ENCODE results near the gene PILRA. TPM values are rescaled to one million over a fixed set of nuclear protein-coding genes. Genes with fewer than 3 reads are reported as not detected.

PILRA gene
- total and polyA plus RNA-seq, 2 experiments from 2014 or later = 0.38 to 5.3 TPM

DNA sequence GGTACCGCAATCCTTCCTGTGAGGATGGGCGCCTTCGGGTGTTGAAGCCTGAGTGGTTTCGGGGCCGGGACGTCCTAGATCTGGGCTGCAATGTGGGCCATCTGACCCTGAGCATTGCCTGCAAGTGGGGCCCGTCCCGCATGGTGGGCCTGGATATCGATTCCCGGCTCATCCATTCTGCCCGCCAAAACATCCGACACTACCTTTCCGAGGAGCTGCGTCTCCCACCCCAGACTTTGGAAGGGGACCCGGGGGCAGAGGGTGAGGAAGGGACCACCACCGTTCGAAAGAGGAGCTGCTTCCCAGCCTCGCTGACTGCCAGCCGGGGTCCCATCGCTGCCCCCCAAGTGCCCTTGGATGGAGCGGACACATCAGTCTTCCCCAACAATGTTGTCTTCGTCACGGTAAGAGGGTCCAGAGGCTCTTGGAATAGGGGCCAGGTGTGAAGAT lies 58.0 kb downstream of the PILRA start:
- peaks cover 9% of the 10 kb centered on the region; the same call in 1 of the 2 replicates for H3K36me3 ChIP-seq (ENCODE audit: insufficient read depth)
- DNase-seq (ENCODE audit: low spot score) = no peak
- TF ChIP-seq NANOG (IDR thresholded peaks at IDR 0.05; ENCODE audit: borderline replicate concordance) = no peak
- TF ChIP-seq ZNF114 (CRISPR knock-in tag; IDR thresholded peaks at IDR 0.05) = no peak
- no peak for TF ChIP-seq EZH2phosphoT487 (IDR thresholded peaks at IDR 0.05; ENCODE audit: unreplicated experiment)
- TF ChIP-seq, protein P1, sequence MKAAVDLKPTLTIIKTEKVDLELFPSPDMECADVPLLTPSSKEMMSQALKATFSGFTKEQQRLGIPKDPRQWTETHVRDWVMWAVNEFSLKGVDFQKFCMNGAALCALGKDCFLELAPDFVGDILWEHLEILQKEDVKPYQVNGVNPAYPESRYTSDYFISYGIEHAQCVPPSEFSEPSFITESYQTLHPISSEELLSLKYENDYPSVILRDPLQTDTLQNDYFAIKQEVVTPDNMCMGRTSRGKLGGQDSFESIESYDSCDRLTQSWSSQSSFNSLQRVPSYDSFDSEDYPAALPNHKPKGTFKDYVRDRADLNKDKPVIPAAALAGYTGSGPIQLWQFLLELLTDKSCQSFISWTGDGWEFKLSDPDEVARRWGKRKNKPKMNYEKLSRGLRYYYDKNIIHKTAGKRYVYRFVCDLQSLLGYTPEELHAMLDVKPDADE (IDR thresholded peaks at IDR 0.05) = no peak
- no peak for TF ChIP-seq ZNF331 (CRISPR knock-in tag; IDR thresholded peaks at IDR 0.05; ENCODE audit: low read depth)
- TF ChIP-seq, protein P2, sequence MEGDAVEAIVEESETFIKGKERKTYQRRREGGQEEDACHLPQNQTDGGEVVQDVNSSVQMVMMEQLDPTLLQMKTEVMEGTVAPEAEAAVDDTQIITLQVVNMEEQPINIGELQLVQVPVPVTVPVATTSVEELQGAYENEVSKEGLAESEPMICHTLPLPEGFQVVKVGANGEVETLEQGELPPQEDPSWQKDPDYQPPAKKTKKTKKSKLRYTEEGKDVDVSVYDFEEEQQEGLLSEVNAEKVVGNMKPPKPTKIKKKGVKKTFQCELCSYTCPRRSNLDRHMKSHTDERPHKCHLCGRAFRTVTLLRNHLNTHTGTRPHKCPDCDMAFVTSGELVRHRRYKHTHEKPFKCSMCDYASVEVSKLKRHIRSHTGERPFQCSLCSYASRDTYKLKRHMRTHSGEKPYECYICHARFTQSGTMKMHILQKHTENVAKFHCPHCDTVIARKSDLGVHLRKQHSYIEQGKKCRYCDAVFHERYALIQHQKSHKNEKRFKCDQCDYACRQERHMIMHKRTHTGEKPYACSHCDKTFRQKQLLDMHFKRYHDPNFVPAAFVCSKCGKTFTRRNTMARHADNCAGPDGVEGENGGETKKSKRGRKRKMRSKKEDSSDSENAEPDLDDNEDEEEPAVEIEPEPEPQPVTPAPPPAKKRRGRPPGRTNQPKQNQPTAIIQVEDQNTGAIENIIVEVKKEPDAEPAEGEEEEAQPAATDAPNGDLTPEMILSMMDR (conservative IDR thresholded peaks at IDR 0.05; ENCODE audit: low read depth in 2 of 2) = no peak
- TF ChIP-seq, protein P3, sequence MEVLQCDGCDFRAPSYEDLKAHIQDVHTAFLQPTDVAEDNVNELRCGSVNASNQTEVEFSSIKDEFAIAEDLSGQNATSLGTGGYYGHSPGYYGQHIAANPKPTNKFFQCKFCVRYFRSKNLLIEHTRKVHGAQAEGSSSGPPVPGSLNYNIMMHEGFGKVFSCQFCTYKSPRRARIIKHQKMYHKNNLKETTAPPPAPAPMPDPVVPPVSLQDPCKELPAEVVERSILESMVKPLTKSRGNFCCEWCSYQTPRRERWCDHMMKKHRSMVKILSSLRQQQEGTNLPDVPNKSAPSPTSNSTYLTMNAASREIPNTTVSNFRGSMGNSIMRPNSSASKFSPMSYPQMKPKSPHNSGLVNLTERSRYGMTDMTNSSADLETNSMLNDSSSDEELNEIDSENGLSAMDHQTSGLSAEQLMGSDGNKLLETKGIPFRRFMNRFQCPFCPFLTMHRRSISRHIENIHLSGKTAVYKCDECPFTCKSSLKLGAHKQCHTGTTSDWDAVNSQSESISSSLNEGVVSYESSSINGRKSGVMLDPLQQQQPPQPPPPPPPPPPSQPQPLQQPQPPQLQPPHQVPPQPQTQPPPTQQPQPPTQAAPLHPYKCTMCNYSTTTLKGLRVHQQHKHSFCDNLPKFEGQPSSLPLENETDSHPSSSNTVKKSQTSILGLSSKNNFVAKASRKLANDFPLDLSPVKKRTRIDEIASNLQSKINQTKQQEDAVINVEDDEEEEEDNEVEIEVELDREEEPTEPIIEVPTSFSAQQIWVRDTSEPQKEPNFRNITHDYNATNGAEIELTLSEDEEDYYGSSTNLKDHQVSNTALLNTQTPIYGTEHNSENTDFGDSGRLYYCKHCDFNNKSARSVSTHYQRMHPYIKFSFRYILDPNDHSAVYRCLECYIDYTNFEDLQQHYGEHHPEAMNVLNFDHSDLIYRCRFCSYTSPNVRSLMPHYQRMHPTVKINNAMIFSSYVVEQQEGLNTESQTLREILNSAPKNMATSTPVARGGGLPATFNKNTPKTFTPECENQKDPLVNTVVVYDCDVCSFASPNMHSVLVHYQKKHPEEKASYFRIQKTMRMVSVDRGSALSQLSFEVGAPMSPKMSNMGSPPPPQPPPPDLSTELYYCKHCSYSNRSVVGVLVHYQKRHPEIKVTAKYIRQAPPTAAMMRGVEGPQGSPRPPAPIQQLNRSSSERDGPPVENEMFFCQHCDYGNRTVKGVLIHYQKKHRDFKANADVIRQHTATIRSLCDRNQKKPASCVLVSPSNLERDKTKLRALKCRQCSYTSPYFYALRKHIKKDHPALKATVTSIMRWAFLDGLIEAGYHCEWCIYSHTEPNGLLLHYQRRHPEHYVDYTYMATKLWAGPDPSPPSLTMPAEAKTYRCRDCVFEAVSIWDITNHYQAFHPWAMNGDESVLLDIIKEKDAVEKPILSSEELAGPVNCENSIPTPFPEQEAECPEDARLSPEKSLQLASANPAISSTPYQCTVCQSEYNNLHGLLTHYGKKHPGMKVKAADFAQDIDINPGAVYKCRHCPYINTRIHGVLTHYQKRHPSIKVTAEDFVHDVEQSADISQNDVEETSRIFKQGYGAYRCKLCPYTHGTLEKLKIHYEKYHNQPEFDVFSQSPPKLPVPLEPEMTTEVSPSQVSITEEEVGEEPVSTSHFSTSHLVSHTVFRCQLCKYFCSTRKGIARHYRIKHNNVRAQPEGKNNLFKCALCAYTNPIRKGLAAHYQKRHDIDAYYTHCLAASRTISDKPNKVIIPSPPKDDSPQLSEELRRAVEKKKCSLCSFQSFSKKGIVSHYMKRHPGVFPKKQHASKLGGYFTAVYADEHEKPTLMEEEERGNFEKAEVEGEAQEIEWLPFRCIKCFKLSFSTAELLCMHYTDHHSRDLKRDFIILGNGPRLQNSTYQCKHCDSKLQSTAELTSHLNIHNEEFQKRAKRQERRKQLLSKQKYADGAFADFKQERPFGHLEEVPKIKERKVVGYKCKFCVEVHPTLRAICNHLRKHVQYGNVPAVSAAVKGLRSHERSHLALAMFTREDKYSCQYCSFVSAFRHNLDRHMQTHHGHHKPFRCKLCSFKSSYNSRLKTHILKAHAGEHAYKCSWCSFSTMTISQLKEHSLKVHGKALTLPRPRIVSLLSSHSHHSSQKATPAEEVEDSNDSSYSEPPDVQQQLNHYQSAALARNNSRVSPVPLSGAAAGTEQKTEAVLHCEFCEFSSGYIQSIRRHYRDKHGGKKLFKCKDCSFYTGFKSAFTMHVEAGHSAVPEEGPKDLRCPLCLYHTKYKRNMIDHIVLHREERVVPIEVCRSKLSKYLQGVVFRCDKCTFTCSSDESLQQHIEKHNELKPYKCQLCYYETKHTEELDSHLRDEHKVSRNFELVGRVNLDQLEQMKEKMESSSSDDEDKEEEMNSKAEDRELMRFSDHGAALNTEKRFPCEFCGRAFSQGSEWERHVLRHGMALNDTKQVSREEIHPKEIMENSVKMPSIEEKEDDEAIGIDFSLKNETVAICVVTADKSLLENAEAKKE (CRISPR knock-in tag; IDR thresholded peaks at IDR 0.05) = no peak
- no peak for TF ChIP-seq EZH2 (IDR thresholded peaks at IDR 0.05; ENCODE audit: low read depth, unreplicated experiment)
- TF ChIP-seq, protein P4, sequence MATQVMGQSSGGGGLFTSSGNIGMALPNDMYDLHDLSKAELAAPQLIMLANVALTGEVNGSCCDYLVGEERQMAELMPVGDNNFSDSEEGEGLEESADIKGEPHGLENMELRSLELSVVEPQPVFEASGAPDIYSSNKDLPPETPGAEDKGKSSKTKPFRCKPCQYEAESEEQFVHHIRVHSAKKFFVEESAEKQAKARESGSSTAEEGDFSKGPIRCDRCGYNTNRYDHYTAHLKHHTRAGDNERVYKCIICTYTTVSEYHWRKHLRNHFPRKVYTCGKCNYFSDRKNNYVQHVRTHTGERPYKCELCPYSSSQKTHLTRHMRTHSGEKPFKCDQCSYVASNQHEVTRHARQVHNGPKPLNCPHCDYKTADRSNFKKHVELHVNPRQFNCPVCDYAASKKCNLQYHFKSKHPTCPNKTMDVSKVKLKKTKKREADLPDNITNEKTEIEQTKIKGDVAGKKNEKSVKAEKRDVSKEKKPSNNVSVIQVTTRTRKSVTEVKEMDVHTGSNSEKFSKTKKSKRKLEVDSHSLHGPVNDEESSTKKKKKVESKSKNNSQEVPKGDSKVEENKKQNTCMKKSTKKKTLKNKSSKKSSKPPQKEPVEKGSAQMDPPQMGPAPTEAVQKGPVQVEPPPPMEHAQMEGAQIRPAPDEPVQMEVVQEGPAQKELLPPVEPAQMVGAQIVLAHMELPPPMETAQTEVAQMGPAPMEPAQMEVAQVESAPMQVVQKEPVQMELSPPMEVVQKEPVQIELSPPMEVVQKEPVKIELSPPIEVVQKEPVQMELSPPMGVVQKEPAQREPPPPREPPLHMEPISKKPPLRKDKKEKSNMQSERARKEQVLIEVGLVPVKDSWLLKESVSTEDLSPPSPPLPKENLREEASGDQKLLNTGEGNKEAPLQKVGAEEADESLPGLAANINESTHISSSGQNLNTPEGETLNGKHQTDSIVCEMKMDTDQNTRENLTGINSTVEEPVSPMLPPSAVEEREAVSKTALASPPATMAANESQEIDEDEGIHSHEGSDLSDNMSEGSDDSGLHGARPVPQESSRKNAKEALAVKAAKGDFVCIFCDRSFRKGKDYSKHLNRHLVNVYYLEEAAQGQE (IDR thresholded peaks at IDR 0.05; ENCODE audit: unreplicated experiment) = no peak
- TF ChIP-seq POLR2AphosphoS5 (IDR thresholded peaks at IDR 0.05; ENCODE audit: low read depth) = no peak; the same call in 1 of the 2 replicates
- peaks cover 44% of the 10 kb centered on the region for H3K79me2 ChIP-seq (replicated peaks; ENCODE audit: insufficient read depth)
- H3K4me1 ChIP-seq (ENCODE audit: insufficient read depth) = peaks cover 29% of the 10 kb centered on the region; the same call in 1 of the 2 replicates
- H3K27me3 ChIP-seq (ENCODE audit: insufficient read depth) = peaks cover 9% of the 10 kb centered on the region
- H3K4me2 ChIP-seq = peak overlapping the region; percentile 79
- peaks cover 20% of the 10 kb centered on the region for H3K9me3 Mint-ChIP-seq
- H3K9me2 ChIP-seq (ENCODE audit: insufficient read depth) = 0 out of 2 replicates have a peak, but pooled peaks cover 3% of the 10 kb centered on the region
- no peak overlapping the region; the same call in 1 of the 2 replicates for H3K27ac ChIP-seq (ENCODE audit: low read depth)
- H3K4me3 ChIP-seq = peak overlapping the region; percentile 67
- peaks cover 45% of the 10 kb centered on the region for H3K27me3 Mint-ChIP-seq (ENCODE audit: insufficient read depth, low read depth, poor library complexity)
- no peak overlapping the region for H2AFZ ChIP-seq
- H3K4me3 Mint-ChIP-seq = peak overlapping the region; percentile 93
- H4K20me1 ChIP-seq (replicated peaks; ENCODE audit: insufficient read depth) = peaks cover 3% of the 10 kb centered on the region; the same call in 1 of the 2 replicates
- H3K27ac Mint-ChIP-seq = peak overlapping the region; percentile 56; the same call in 1 of the 2 replicates
- H3K36me3 Mint-ChIP-seq (ENCODE audit: low read depth) = peaks cover 59% of the 10 kb centered on the region
- H3K4me1 Mint-ChIP-seq = peaks cover 48% of the 10 kb centered on the region
- H3F3A ChIP-seq (replicated peaks; ENCODE audit: low read depth) = peaks cover 39% of the 10 kb centered on the region
- ATAC-seq = no peak
